Measurements from ENCODE around the gene AQR. TPM values are rescaled to one million over a fixed set of nuclear protein-coding genes. Genes with fewer than 3 reads are reported as not detected.
"Not testable (repeated sequence)": the region's sequence is repeated elsewhere in the genome, so short reads cannot be mapped to it uniquely, and the experiment has no call there.

AQR gene
- total RNA-seq, 1 experiment from 2014 or later, result 62.1 TPM

DNA sequence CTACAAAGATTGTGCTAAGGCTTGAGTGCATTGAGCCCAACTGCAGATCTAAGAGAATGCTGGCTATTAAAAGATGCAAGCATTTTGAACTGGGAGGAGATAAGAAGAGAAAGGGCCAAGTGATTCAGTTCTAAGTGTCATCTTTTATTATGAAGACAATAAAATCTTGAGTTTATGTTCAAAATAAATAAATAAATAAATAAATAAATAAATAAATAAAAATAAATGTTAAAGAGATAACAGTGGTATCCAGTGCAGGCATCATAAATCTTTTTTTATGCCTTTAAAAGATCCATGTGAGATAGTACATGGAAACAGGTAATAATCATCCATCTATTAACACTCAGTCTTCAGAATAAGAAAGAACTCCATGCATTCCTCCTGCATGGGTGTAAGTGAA, 26.3 kb downstream of the AQR start:
- H3K4me1 Mint-ChIP-seq; CTCF ChIA-PET; H3K9me3 Mint-ChIP-seq; H3K27me3 Mint-ChIP-seq (ENCODE audit: low read depth); POLR2A ChIA-PET; DNase-seq (ENCODE audit: low spot score); ATAC-seq; H3K27ac Mint-ChIP-seq; H3K4me3 Mint-ChIP-seq: not testable (repeated sequence)
- TF ChIP-seq HMGA2 (CRISPR knock-in tag; IDR thresholded peaks at IDR 0.05), result peak; percentile 5; the same call in 1 of the 2 replicates
- peaks cover 53% of the 10 kb centered on the region for H3K36me3 Mint-ChIP-seq

DNA sequence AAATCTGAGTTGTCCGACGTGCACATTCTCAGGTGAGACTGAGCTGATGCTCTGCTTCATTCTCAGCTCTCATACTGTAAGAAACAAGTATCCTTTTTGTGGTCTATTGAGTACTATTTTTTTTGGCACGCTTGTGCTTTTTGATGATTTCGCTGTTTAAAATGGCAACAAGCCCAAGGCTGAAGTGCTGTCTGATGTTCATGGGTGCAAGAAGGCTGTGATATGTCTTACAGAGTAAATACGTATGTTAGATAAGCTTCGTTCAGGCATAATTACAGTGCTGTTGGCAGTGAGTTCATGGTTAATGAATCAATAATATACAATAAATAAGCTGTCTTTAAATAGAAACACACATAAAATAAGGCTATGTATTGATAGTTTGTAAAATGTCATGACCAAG, 27.2 kb downstream of the AQR start:
- no peak for ATAC-seq
- TF ChIP-seq, protein P1, sequence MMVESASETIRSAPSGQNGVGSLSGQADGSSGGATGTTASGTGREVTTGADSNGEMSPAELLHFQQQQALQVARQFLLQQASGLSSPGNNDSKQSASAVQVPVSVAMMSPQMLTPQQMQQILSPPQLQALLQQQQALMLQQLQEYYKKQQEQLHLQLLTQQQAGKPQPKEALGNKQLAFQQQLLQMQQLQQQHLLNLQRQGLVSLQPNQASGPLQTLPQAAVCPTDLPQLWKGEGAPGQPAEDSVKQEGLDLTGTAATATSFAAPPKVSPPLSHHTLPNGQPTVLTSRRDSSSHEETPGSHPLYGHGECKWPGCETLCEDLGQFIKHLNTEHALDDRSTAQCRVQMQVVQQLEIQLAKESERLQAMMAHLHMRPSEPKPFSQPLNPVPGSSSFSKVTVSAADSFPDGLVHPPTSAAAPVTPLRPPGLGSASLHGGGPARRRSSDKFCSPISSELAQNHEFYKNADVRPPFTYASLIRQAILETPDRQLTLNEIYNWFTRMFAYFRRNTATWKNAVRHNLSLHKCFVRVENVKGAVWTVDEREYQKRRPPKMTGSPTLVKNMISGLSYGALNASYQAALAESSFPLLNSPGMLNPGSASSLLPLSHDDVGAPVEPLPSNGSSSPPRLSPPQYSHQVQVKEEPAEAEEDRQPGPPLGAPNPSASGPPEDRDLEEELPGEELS (CRISPR knock-in tag; IDR thresholded peaks at IDR 0.05), result no peak
- TF ChIP-seq, protein P2, sequence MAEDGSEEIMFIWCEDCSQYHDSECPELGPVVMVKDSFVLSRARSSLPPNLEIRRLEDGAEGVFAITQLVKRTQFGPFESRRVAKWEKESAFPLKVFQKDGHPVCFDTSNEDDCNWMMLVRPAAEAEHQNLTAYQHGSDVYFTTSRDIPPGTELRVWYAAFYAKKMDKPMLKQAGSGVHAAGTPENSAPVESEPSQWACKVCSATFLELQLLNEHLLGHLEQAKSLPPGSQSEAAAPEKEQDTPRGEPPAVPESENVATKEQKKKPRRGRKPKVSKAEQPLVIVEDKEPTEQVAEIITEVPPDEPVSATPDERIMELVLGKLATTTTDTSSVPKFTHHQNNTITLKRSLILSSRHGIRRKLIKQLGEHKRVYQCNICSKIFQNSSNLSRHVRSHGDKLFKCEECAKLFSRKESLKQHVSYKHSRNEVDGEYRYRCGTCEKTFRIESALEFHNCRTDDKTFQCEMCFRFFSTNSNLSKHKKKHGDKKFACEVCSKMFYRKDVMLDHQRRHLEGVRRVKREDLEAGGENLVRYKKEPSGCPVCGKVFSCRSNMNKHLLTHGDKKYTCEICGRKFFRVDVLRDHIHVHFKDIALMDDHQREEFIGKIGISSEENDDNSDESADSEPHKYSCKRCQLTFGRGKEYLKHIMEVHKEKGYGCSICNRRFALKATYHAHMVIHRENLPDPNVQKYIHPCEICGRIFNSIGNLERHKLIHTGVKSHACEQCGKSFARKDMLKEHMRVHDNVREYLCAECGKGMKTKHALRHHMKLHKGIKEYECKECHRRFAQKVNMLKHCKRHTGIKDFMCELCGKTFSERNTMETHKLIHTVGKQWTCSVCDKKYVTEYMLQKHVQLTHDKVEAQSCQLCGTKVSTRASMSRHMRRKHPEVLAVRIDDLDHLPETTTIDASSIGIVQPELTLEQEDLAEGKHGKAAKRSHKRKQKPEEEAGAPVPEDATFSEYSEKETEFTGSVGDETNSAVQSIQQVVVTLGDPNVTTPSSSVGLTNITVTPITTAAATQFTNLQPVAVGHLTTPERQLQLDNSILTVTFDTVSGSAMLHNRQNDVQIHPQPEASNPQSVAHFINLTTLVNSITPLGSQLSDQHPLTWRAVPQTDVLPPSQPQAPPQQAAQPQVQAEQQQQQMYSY (CRISPR knock-in tag; IDR thresholded peaks at IDR 0.05), result no peak
- TF ChIP-seq CREM (CRISPR knock-in tag; IDR thresholded peaks at IDR 0.05) (no peak), MXD4 (CRISPR knock-in tag; IDR thresholded peaks at IDR 0.05; ENCODE audit: borderline replicate concordance) (no peak), TEAD4 (CRISPR knock-in tag; IDR thresholded peaks at IDR 0.05) (no peak), ZNF263 (CRISPR knock-in tag; IDR thresholded peaks at IDR 0.05; ENCODE audit: low read depth) (no peak), ZNF423 (CRISPR knock-in tag; IDR thresholded peaks at IDR 0.05) (no peak), GTF2I (CRISPR knock-in tag; conservative IDR thresholded peaks at IDR 0.05) (no peak)
- TF ChIP-seq, protein P3, sequence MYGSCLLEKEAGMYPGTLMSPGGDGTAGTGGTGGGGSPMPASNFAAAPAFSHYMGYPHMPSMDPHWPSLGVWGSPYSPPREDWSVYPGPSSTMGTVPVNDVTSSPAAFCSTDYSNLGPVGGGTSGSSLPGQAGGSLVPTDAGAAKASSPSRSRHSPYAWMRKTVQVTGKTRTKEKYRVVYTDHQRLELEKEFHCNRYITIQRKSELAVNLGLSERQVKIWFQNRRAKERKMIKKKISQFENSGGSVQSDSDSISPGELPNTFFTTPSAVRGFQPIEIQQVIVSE (CRISPR knock-in tag; IDR thresholded peaks at IDR 0.05; ENCODE audit: borderline replicate concordance), result no peak
- Mint-ChIP-seq H3K9me3 (no peaks in the 10 kb centered on the region), H3K27ac (no peak overlapping the region), H3K4me3 (no peak overlapping the region), H3K27me3 (ENCODE audit: low read depth) (no peaks in the 10 kb centered on the region), H3K36me3 (peaks cover 48% of the 10 kb centered on the region), H3K4me1 (no peaks in the 10 kb centered on the region)
- CTCF ChIA-PET, result interaction anchor here (1.0 kb wide), 1 partner anchor 22 kb away, joined by 3 read pairs; no protein-coding TSS in a partner anchor
- DNase-seq (ENCODE audit: low spot score), result no peak
- POLR2A ChIA-PET, result no interaction called here

DNA sequence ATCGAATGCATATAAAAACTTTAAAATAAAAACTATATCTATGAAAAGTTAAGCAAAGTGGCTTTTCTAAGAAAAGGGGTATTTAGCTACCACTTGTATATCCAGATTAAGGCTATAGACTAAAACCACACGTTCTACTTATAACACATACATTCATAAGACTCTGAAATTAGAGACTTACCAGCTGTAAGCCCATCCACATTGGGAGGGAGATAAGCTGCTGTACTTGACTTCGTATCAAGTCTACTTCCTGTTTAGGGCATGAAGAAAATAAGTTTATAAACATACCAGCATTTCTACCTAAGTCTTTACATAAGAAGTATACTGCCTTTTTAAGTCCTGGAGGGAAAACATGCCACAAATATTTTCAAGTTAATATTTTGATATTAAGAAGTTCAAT, 27.7 kb downstream of the AQR start:
- DNase-seq (ENCODE audit: low spot score), result no peak
- no peaks in the 10 kb centered on the region for H3K27me3 Mint-ChIP-seq (ENCODE audit: low read depth)
- no peak overlapping the region for H3K27ac Mint-ChIP-seq
- ChIA-PET CTCF (interaction anchor here (1.0 kb wide), 1 partner anchor 21 kb away, joined by 3 read pairs; no protein-coding TSS in a partner anchor), POLR2A (no interaction called here)
- TF ChIP-seq RORB (CRISPR knock-in tag; IDR thresholded peaks at IDR 0.05) (no peak), ZNF671 (CRISPR knock-in tag; IDR thresholded peaks at IDR 0.05) (no peak), GABPB1 (CRISPR knock-in tag; IDR thresholded peaks at IDR 0.05) (no peak), NR2C2 (CRISPR knock-in tag; IDR thresholded peaks at IDR 0.05) (no peak), JAZF1 (CRISPR knock-in tag; IDR thresholded peaks at IDR 0.05) (no peak), MYBL2 (CRISPR knock-in tag; IDR thresholded peaks at IDR 0.05) (no peak), ZBTB21 (CRISPR knock-in tag; IDR thresholded peaks at IDR 0.05; ENCODE audit: borderline replicate concordance) (no peak), JUN (CRISPR knock-in tag; IDR thresholded peaks at IDR 0.05) (no peak)
- TF ChIP-seq, protein P4, sequence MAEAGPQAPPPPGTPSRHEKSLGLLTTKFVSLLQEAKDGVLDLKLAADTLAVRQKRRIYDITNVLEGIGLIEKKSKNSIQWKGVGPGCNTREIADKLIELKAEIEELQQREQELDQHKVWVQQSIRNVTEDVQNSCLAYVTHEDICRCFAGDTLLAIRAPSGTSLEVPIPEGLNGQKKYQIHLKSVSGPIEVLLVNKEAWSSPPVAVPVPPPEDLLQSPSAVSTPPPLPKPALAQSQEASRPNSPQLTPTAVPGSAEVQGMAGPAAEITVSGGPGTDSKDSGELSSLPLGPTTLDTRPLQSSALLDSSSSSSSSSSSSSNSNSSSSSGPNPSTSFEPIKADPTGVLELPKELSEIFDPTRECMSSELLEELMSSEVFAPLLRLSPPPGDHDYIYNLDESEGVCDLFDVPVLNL (CRISPR knock-in tag; IDR thresholded peaks at IDR 0.05; ENCODE audit: borderline replicate concordance, low read depth), result no peak
- TF ChIP-seq, protein P5, sequence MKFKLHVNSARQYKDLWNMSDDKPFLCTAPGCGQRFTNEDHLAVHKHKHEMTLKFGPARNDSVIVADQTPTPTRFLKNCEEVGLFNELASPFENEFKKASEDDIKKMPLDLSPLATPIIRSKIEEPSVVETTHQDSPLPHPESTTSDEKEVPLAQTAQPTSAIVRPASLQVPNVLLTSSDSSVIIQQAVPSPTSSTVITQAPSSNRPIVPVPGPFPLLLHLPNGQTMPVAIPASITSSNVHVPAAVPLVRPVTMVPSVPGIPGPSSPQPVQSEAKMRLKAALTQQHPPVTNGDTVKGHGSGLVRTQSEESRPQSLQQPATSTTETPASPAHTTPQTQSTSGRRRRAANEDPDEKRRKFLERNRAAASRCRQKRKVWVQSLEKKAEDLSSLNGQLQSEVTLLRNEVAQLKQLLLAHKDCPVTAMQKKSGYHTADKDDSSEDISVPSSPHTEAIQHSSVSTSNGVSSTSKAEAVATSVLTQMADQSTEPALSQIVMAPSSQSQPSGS (CRISPR knock-in tag; IDR thresholded peaks at IDR 0.05; ENCODE audit: borderline replicate concordance, low read depth), result no peak
- TF ChIP-seq, protein P6, sequence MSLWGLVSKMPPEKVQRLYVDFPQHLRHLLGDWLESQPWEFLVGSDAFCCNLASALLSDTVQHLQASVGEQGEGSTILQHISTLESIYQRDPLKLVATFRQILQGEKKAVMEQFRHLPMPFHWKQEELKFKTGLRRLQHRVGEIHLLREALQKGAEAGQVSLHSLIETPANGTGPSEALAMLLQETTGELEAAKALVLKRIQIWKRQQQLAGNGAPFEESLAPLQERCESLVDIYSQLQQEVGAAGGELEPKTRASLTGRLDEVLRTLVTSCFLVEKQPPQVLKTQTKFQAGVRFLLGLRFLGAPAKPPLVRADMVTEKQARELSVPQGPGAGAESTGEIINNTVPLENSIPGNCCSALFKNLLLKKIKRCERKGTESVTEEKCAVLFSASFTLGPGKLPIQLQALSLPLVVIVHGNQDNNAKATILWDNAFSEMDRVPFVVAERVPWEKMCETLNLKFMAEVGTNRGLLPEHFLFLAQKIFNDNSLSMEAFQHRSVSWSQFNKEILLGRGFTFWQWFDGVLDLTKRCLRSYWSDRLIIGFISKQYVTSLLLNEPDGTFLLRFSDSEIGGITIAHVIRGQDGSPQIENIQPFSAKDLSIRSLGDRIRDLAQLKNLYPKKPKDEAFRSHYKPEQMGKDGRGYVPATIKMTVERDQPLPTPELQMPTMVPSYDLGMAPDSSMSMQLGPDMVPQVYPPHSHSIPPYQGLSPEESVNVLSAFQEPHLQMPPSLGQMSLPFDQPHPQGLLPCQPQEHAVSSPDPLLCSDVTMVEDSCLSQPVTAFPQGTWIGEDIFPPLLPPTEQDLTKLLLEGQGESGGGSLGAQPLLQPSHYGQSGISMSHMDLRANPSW (CRISPR knock-in tag; conservative IDR thresholded peaks at IDR 0.05; ENCODE audit: low read depth), result no peak
- TF ChIP-seq, protein P7, sequence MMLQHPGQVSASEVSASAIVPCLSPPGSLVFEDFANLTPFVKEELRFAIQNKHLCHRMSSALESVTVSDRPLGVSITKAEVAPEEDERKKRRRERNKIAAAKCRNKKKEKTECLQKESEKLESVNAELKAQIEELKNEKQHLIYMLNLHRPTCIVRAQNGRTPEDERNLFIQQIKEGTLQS (CRISPR knock-in tag; conservative IDR thresholded peaks at IDR 0.05), result no peak
- no peak for ATAC-seq
- peaks cover 48% of the 10 kb centered on the region for H3K36me3 Mint-ChIP-seq
- no peaks in the 10 kb centered on the region for H3K9me3 Mint-ChIP-seq
- no peaks in the 10 kb centered on the region for H3K4me1 Mint-ChIP-seq
- no peak overlapping the region for H3K4me3 Mint-ChIP-seq

All from WTC11 (cell line).